Liver (tissue), 9 donors: ENCODE measurements around the gene MACROH2A1. TPM values are rescaled to one million over a fixed set of nuclear protein-coding genes. Genes with fewer than 3 reads are reported as not detected.

Experiments
- DNase-seq: peaks from one replicate; pipeline ENCODE4 v3.0.0-alpha.2; 2017; ENCODE audit warnings: low spot score
- H3K27ac ChIP-seq, 2 donors: one replicate each; pipeline ENCODE4 v1.7.0; 2013; ENCODE audit warnings: inconsistent platforms in 2 of 2, low read length in 2 of 2, control low read depth in 1 of 2, low read depth in 1 of 2, mild to moderate bottlenecking in 1 of 2
- H3K27me3 ChIP-seq, 4 donors: one replicate each; pipeline versions ENCODE4 v1.6.1 to v1.7.0; 2013; ENCODE audit warnings: low read length in 3 of 4, inconsistent platforms in 1 of 4, mild to moderate bottlenecking in 1 of 4, moderate library complexity in 1 of 4; ENCODE audit not compliant: control insufficient read depth in 4 of 4, insufficient read depth in 4 of 4
- H3K36me3 ChIP-seq, 4 donors: one replicate each; pipeline versions ENCODE4 v1.6.1 to v1.7.0; 2013; ENCODE audit warnings: low read length in 3 of 4, mild to moderate bottlenecking in 3 of 4, low read depth in 1 of 4, moderate library complexity in 1 of 4; ENCODE audit not compliant: control insufficient read depth in 4 of 4, insufficient read depth in 3 of 4
- H3K4me1 ChIP-seq, 4 donors: one replicate each; pipeline versions ENCODE4 v1.6.1 to v1.7.0; 2013; ENCODE audit warnings: low read length in 3 of 4, mild to moderate bottlenecking in 3 of 4, moderate library complexity in 1 of 4; ENCODE audit not compliant: control insufficient read depth in 4 of 4, insufficient read depth in 4 of 4
- H3K4me3 ChIP-seq, 3 donors: one replicate each; pipeline versions ENCODE4 v1.6.1 to v1.7.0; 2013; ENCODE audit warnings: low read length in 3 of 3, control low read depth in 1 of 3, low read depth in 1 of 3, mild to moderate bottlenecking in 1 of 3
- H3K9ac ChIP-seq, 2 donors: one replicate each; pipeline ENCODE4 v1.7.0; 2013; ENCODE audit warnings: low read length in 2 of 2, mild to moderate bottlenecking in 2 of 2, moderate library complexity in 2 of 2, control low read depth in 1 of 2, low read depth in 1 of 2
- H3K9me3 ChIP-seq, 4 donors: one replicate each; pipeline versions ENCODE4 v1.6.1 to v1.7.0; 2013; ENCODE audit warnings: low read length in 3 of 4; ENCODE audit not compliant: control insufficient read depth in 4 of 4
- ATF3 ChIP-seq: IDR thresholded peaks from 2 replicates; pipeline ENCODE4 v1.6.1; 2016; ENCODE audit warnings: antibody characterized with exemption
- CTCF ChIP-seq: fragments of 150-350 bp; IDR thresholded peaks from 2 replicates; pipeline ENCODE4 v1.5.1; 2017; ENCODE audit warnings: improper control_type of control experiment, low read depth, low read length; ENCODE audit not compliant: missing input control
- FOXA1 ChIP-seq: IDR thresholded peaks from 2 replicates; pipeline ENCODE4 v1.6.1; 2016; ENCODE audit warnings: antibody characterized with exemption
- FOXA2 ChIP-seq: IDR thresholded peaks from 2 replicates; pipeline ENCODE4 v1.6.1; 2016; ENCODE audit warnings: antibody characterized with exemption
- GABPA ChIP-seq, 2 donors: IDR thresholded peaks in 1 of 2; conservative IDR thresholded peaks in 1 of 2; 2 replicates each; pipeline ENCODE4 v1.6.1; 2016; ENCODE audit warnings: antibody characterized with exemption in 2 of 2, mild to moderate bottlenecking in 1 of 2, moderate library complexity in 1 of 2
- HNF4A ChIP-seq, 2 donors: conservative IDR thresholded peaks; 2 replicates each; pipeline ENCODE4 v1.6.1; 2016; ENCODE audit warnings: antibody characterized with exemption in 2 of 2, mild to moderate bottlenecking in 2 of 2
- HNF4G ChIP-seq: IDR thresholded peaks from 2 replicates; pipeline ENCODE4 v1.6.1; 2016; ENCODE audit warnings: antibody characterized with exemption
- JUND ChIP-seq, 2 donors: IDR thresholded peaks; 2 replicates each; pipeline ENCODE4 v1.6.1; 2016; ENCODE audit warnings: antibody characterized with exemption in 2 of 2
- MAX ChIP-seq: IDR thresholded peaks from 2 replicates; pipeline ENCODE4 v1.6.1; 2016; ENCODE audit warnings: antibody characterized with exemption
- NR2F2 ChIP-seq: IDR thresholded peaks from 2 replicates; pipeline ENCODE4 v1.6.1; 2016; ENCODE audit warnings: antibody characterized with exemption
- RAD21 ChIP-seq, 2 donors: IDR thresholded peaks; 2 replicates each; pipeline ENCODE4 v1.6.1; 2016; ENCODE audit warnings: antibody characterized with exemption in 2 of 2, mild to moderate bottlenecking in 2 of 2
- REST ChIP-seq: IDR thresholded peaks from 2 replicates; pipeline ENCODE4 v1.6.1; 2016; ENCODE audit warnings: antibody characterized with exemption, mild to moderate bottlenecking
- RXRA ChIP-seq, 2 donors: IDR thresholded peaks; 2 replicates each; pipeline ENCODE4 v1.6.1; 2017 to 2018; ENCODE audit warnings: antibody characterized with exemption in 2 of 2, mild to moderate bottlenecking in 1 of 2
- SP1 ChIP-seq: IDR thresholded peaks from 2 replicates; pipeline ENCODE4 v1.6.1; 2018; ENCODE audit warnings: antibody characterized with exemption, mild to moderate bottlenecking
- TAF1 ChIP-seq: conservative IDR thresholded peaks from 2 replicates; pipeline ENCODE4 v1.6.1; 2016; ENCODE audit warnings: antibody characterized with exemption, mild to moderate bottlenecking
- YY1 ChIP-seq: IDR thresholded peaks from 2 replicates; pipeline ENCODE4 v1.6.1; 2016; ENCODE audit warnings: antibody characterized with exemption, mild to moderate bottlenecking
- WGBS: extraction: QIAGEN DNeasy Blood & Tissue Kit; methylation state at CpG from one replicate; pipeline ENCODE4 v1.1.7; 2013; 5-methylcytosine and 5-hydroxymethylcytosine counted together
- polyA plus RNA-seq, 2 donors: library from polyadenylated mRNA; stranded (reverse) in 1 of 2; unstranded in 1 of 2; fragments of 200-250 nt in 1 of 2; fragments of >200 nt in 1 of 2; fragmentation: Nextera tagmentation in 1 of 2; extraction: Ambion mirVana in 1 of 2; gene quantifications; one replicate each; pipeline versions ENCODE4 v1.2.1 to v1.2.3, GENCODE V29; 2013 to 2015
- total RNA-seq, 2 donors: library from RNA; depleted of rRNA; stranded (reverse); fragments of >200 nt; gene quantifications; one replicate each; pipeline ENCODE4 v1.2.3, GENCODE V29; 2014
- donor health status: healthy.
- donor health status: healthy.
- donor health status: healthy.
- donor health status: healthy.
- donor health status: healthy.

MACROH2A1 gene
- total and polyA plus RNA-seq, 4 donors: 33.7 to 113 (median 62.7) TPM

GRCh38 chr5:135387629-135387960, 11.4 kb downstream of the MACROH2A1 start:
- peaks cover 0 to 3% (median 0%) of the 10 kb centered on the region in 4 donors for H3K4me1 ChIP-seq
- no peak for TF ChIP-seq JUND (IDR thresholded peaks at IDR 0.05)
- TF ChIP-seq GABPA (IDR thresholded peaks at IDR 0.05 in 1 of 2, conservative IDR thresholded peaks at IDR 0.05 in 1 of 2): no peak
- TF ChIP-seq HNF4G: no peak
- no peak for TF ChIP-seq ATF3
- no peak for TF ChIP-seq FOXA2
- TF ChIP-seq CTCF: no peak
- TF ChIP-seq HNF4A (conservative IDR thresholded peaks at IDR 0.05): no peak
- TF ChIP-seq NR2F2: no peak
- TF ChIP-seq TAF1: no peak
- TF ChIP-seq MAX: no peak
- TF ChIP-seq SP1: no peak
- no peak for TF ChIP-seq RAD21 (IDR thresholded peaks at IDR 0.05)
- H3K4me3 ChIP-seq: no peak overlapping the region
- H3K9me3 ChIP-seq: no peaks in the 10 kb centered on the region
- H3K9ac ChIP-seq: no peak overlapping the region
- DNase-seq: no peak
- no peak overlapping the region for H3K27ac ChIP-seq
- H3K27me3 ChIP-seq: no peaks in the 10 kb centered on the region
- peaks cover 3 to 35% (median 20%) of the 10 kb centered on the region in 4 donors for H3K36me3 ChIP-seq

- TF ChIP-seq SP1 (no peak), MAX (no peak), YY1 (no peak), RAD21 (IDR thresholded peaks at IDR 0.05) (no peak), CTCF (no peak), RXRA (IDR thresholded peaks at IDR 0.05) (no peak), GABPA (IDR thresholded peaks at IDR 0.05 in 1 of 2, conservative IDR thresholded peaks at IDR 0.05 in 1 of 2) (no peak), HNF4A (conservative IDR thresholded peaks at IDR 0.05) (no peak), TAF1 (no peak), REST (no peak), ATF3 (no peak), HNF4G (no peak), NR2F2 (no peak), JUND (IDR thresholded peaks at IDR 0.05) (no peak), FOXA1 (no peak)
- Histone ChIP-seq H3K4me3 (no peak overlapping the region), H3K4me1 (peaks cover 0 to 3% (median 0%) of the 10 kb centered on the region in 4 donors), H3K36me3 (peaks cover 3 to 36% (median 21%) of the 10 kb centered on the region in 4 donors), H3K9me3 (no peaks in the 10 kb centered on the region), H3K27ac (peak overlapping the region in 1 of 2 donors; percentile 51), H3K9ac (no peak overlapping the region), H3K27me3 (no peaks in the 10 kb centered on the region)
- WGBS: 83% methylated on average over 8 of the region's 8 CpGs
- no peak for DNase-seq
Observed at GRCh38 chr5:135386886-135387628, 12.0 kb downstream of the MACROH2A1 start.
